HepG2 (cell line): ENCODE results near the gene GSTT2. TPM values are rescaled to one million over a fixed set of nuclear protein-coding genes. Genes with fewer than 3 reads are reported as not detected.
"Not testable (repeated sequence)": the region's sequence is repeated elsewhere in the genome, so short reads cannot be mapped to it uniquely, and the experiment has no call there.

ENCODE experiments used
- ATAC-seq: fragments of 200-7000 bp; cut with Tn5 transposase; 3 replicates; pipeline ENCODE4 v1.9.1; 2020; ENCODE audit warnings: mild to moderate bottlenecking, moderate library complexity
- BruUV-seq: library from RNA; stranded (reverse); fragments of 400-500 nt; replicated peaks from 2 replicates; lab custom pipeline; 2021; lab: Mats Ljungman, UMichigan
- CTCF ChIA-PET: fragments of 300-600 bp; formaldehyde crosslinking; extraction: SDS; loops from one replicate; lab custom pipeline; 2021; ENCODE audit warnings: low total read pairs, inconsistent platforms, low intra/inter-chr PET ratio; lab: Yijun Ruan, JAX
- POLR2A ChIA-PET: fragments of 350-600 bp; sonication (Branson Sonifier 250); formaldehyde crosslinking; loops from one replicate; lab custom pipeline; 2020; ENCODE audit warnings: antibody characterized with exemption, inconsistent platforms; lab: Yijun Ruan, JAX
- DNase-seq: peaks from one replicate; pipeline ENCODE4 v3.0.0-alpha.2; 2015; ENCODE audit warnings: low spot score
- FAIRE-seq: peaks from 3 replicates; lab custom pipeline; 2011; peaks lifted over from hg19 to GRCh38; lab: Jason Lieb, UNC
- H2AFZ ChIP-seq: one replicate; pipeline ENCODE4 v1.6.1; 2011; ENCODE audit warnings: low read length, inconsistent platforms
- H3K27ac ChIP-seq: fragments of 300-600 bp; 3 replicates; pipeline ENCODE4 v1.8.0; 2011; ENCODE audit warnings: mixed run types, mild to moderate bottlenecking, mixed read lengths, low read length, inconsistent platforms; ENCODE audit not compliant: insufficient read depth; ENCODE audit errors: extremely low read length
- H3K27me3 ChIP-seq, 2 experiments: fragments of 200-600 bp in 1 of 2; 2 replicates in 1 of 2; 3 replicates in 1 of 2; pipeline versions ENCODE4 v1.6.0 to v1.8.0; 2011; ENCODE audit warnings: low read length in 2 of 2, mild to moderate bottlenecking in 2 of 2, moderate library complexity in 2 of 2, inconsistent platforms in 1 of 2; ENCODE audit not compliant: insufficient read depth in 2 of 2, control insufficient read depth in 1 of 2
- H3K36me3 ChIP-seq, 2 experiments: fragments of 200-600 bp in 1 of 2; replicated peaks in 1 of 2; 2 replicates in 1 of 2; 3 replicates in 1 of 2; pipeline versions ENCODE4 v1.5.1 to v1.8.0; 2011; ENCODE audit warnings: low read length in 2 of 2, inconsistent platforms in 1 of 2; ENCODE audit not compliant: insufficient read depth in 2 of 2, control insufficient read depth in 1 of 2
- H3K4me1 ChIP-seq: 2 replicates; pipeline ENCODE4 v1.5.1; 2012; ENCODE audit warnings: low read length, inconsistent platforms; ENCODE audit not compliant: insufficient read depth
- H3K4me2 ChIP-seq: 2 replicates; pipeline ENCODE4 v1.6.0; 2011; ENCODE audit warnings: low read depth, low read length, inconsistent platforms
- H3K4me3 ChIP-seq, 3 experiments: fragments of 200-600 bp in 1 of 3; sonication (generic), shearing (Covaris generic) in 1 of 3; replicated peaks in 1 of 3; 2 replicates each; pipeline ENCODE4 v1.5.1; 2011 to 2016; ENCODE audit warnings: low read length in 3 of 3, inconsistent platforms in 2 of 3, low read depth in 2 of 3, mild to moderate bottlenecking in 2 of 3, control low read depth in 1 of 3, mixed read lengths in 1 of 3; ENCODE audit not compliant: insufficient read depth in 1 of 3
- H3K79me2 ChIP-seq: one replicate; pipeline ENCODE4 v1.6.1; 2011; ENCODE audit warnings: low read length, inconsistent platforms; ENCODE audit not compliant: insufficient read depth
- H3K9ac ChIP-seq: 2 replicates; pipeline ENCODE4 v1.6.0; 2011; ENCODE audit warnings: mild to moderate bottlenecking, low read depth, low read length, inconsistent platforms; ENCODE audit not compliant: insufficient read depth
- H3K9me3 ChIP-seq: 2 replicates; pipeline ENCODE4 v1.5.1; 2012; ENCODE audit warnings: mild to moderate bottlenecking, low read length
- H4K20me1 ChIP-seq: 2 replicates; pipeline ENCODE4 v1.6.0; 2011; ENCODE audit warnings: inconsistent platforms, mild to moderate bottlenecking, low read length, moderate library complexity; ENCODE audit not compliant: insufficient read depth
- ATF4 ChIP-seq, 2 experiments: fragments of 450-650 bp in 1 of 2; sonication (generic) in 1 of 2; formaldehyde crosslinking; IDR thresholded peaks; 2 replicates each; pipeline versions ENCODE4 v1.5.0 to v1.8.0; 2020 to 2022; ENCODE audit warnings: mild to moderate bottlenecking in 1 of 2, missing genetic modification reagents in 1 of 2
- CENPT ChIP-seq: sonication (generic); formaldehyde crosslinking; IDR thresholded peaks from 2 replicates; pipeline ENCODE4 v1.8.0; 2022; ENCODE audit warnings: low read depth, mild to moderate bottlenecking, moderate library complexity, missing genetic modification reagents
- NFRKB ChIP-seq: fragments of 450-650 bp; IDR thresholded peaks from 2 replicates; pipeline ENCODE4 v1.6.1; 2017
- NR0B2 ChIP-seq: sonication (generic); formaldehyde crosslinking; IDR thresholded peaks from 2 replicates; pipeline ENCODE4 v1.4.0; 2020; ENCODE audit warnings: mild to moderate bottlenecking, missing genetic modification reagents
- SALL2 ChIP-seq: sonication (generic); formaldehyde crosslinking; IDR thresholded peaks from 2 replicates; pipeline ENCODE4 v1.8.1; 2023; ENCODE audit warnings: mild to moderate bottlenecking, missing genetic modification reagents, inconsistent platforms
- ZNF644 ChIP-seq: IDR thresholded peaks from 2 replicates; pipeline ENCODE4 v1.6.1; 2016; ENCODE audit warnings: low read depth
- WGBS: methylation state at CpG from one replicate; pipeline ENCODE4 v1.1.6; 2017; ENCODE audit warnings: low lambda C conversion rate; 5-methylcytosine and 5-hydroxymethylcytosine counted together
- in situ Hi-C: cut with HindIII; loops from 2 replicates; pipeline ENCODE4 v1.10.0; 2017; ENCODE audit warnings: low pct_unique_long_range_greater_than_20kb; ENCODE audit not compliant: extremely low pct_ligation_motif_present
- intact Hi-C: fragments of 100-400 bp; cut with micrococcal nuclease; formaldehyde crosslinking; loops from one replicate; pipeline ENCODE4 v1.10.0; 2022; ENCODE audit not compliant: unreplicated experiment
- polyA plus RNA-seq, 8 experiments: library from polyadenylated mRNA; depleted of rRNA in 3 of 8; stranded (reverse) in 7 of 8; unstranded in 1 of 8; fragments of >200 nt; fragmentation: Illumina TruSeq in 4 of 8; extraction: Trizol in 4 of 8; gene quantifications; 2 replicates each; pipeline versions ENCODE4 v1.2.1 to v1.2.3, GENCODE V29; 2011 to 2016; ENCODE audit warnings: low read depth in 4 of 8, missing spikeins in 1 of 8, mixed read lengths in 1 of 8; ENCODE audit not compliant: insufficient read depth in 1 of 8
- total RNA-seq, 5 experiments: library from RNA; depleted of rRNA; stranded (reverse); fragments of >200 nt; fragmentation: Illumina TruSeq; extraction: Trizol; gene quantifications; 2 replicates each; pipeline ENCODE4 v1.2.3, GENCODE V29; 2016; ENCODE audit warnings: low read depth in 1 of 5
- TF ChIP-seq, protein P1 (sequence below): sonication (generic); formaldehyde crosslinking; IDR thresholded peaks from 2 replicates; pipeline ENCODE4 v1.4.0; 2020; ENCODE audit warnings: missing genetic modification reagents

GSTT2 gene
- total and polyA plus RNA-seq, 2 of the 13 experiments (the other 11 are each of a cell fraction or from before 2014, with no cell fraction given): not detected

DNA sequence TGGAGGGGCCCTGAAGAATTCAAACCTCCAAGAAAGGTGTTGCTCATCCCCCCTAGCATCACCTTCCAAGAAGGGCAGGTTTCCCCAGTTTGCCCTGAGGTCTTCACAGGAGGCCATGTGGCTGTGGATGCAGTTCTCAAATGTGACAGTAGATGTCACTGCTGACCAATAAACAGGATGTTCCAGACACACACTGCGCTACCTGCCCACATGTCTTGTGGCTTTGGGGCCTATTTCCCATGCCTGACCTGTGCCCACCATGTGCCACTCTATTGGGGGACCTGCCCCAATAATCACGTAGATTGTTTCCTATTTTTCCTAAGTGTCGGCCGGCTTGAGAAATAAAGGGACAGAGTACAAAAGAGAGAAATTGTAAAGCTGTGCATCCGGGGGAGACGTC is 4.5 kb downstream of the GSTT2 start:
- ChIA-PET POLR2A (no interaction called here), CTCF (no interaction called here)
- BruUV-seq: no TSS peak
- TF ChIP-seq, protein P1, sequence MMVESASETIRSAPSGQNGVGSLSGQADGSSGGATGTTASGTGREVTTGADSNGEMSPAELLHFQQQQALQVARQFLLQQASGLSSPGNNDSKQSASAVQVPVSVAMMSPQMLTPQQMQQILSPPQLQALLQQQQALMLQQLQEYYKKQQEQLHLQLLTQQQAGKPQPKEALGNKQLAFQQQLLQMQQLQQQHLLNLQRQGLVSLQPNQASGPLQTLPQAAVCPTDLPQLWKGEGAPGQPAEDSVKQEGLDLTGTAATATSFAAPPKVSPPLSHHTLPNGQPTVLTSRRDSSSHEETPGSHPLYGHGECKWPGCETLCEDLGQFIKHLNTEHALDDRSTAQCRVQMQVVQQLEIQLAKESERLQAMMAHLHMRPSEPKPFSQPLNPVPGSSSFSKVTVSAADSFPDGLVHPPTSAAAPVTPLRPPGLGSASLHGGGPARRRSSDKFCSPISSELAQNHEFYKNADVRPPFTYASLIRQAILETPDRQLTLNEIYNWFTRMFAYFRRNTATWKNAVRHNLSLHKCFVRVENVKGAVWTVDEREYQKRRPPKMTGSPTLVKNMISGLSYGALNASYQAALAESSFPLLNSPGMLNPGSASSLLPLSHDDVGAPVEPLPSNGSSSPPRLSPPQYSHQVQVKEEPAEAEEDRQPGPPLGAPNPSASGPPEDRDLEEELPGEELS (CRISPR knock-in tag): no peak
- TF ChIP-seq SALL2: no peak
- TF ChIP-seq ZNF644 (CRISPR knock-in tag): no peak
- TF ChIP-seq NFRKB: no peak
- TF ChIP-seq ATF4 (CRISPR knock-in tag; IDR thresholded peaks at IDR 0.05): no peak
- no peak for TF ChIP-seq NR0B2 (CRISPR knock-in tag)
- TF ChIP-seq CENPT (CRISPR knock-in tag): no peak
- ATAC-seq: no peak
- Histone ChIP-seq H3K4me1 (no peaks in the 10 kb centered on the region), H3K4me3 (no peak overlapping the region), H4K20me1 (no peaks in the 10 kb centered on the region), H3K9ac (no peak overlapping the region), H3K27me3 (no peaks in the 10 kb centered on the region), H3K36me3 (no peaks in the 10 kb centered on the region), H2AFZ (no peak overlapping the region), H3K9me3 (no peaks in the 10 kb centered on the region), H3K4me2 (no peak overlapping the region), H3K79me2 (no peaks in the 10 kb centered on the region), H3K27ac (no peak overlapping the region)
- intact Hi-C loops (no loop called here), in situ Hi-C loops (no loop called here)
- WGBS: no CpG with 5 or more reads among the region's 6 CpGs
- no peak for DNase-seq
- no peak for FAIRE-seq

- H3K4me3 ChIP-seq, POLR2A ChIA-PET, H2AFZ ChIP-seq, H3K9ac ChIP-seq, ATAC-seq, H3K9me3 ChIP-seq, H3K27me3 ChIP-seq, H3K27ac ChIP-seq, H3K79me2 ChIP-seq, DNase-seq, CTCF ChIA-PET, intact Hi-C loops, BruUV-seq, FAIRE-seq, in situ Hi-C loops, H3K36me3 ChIP-seq, H3K4me2 ChIP-seq, H3K4me1 ChIP-seq, H4K20me1 ChIP-seq: not testable (repeated sequence)
- no CpG with 5 or more reads among the region's 8 CpGs for WGBS
Observed at GRCh38 chr22:23986089-23986488, 6.2 kb downstream of the GSTT2 start.

DNA sequence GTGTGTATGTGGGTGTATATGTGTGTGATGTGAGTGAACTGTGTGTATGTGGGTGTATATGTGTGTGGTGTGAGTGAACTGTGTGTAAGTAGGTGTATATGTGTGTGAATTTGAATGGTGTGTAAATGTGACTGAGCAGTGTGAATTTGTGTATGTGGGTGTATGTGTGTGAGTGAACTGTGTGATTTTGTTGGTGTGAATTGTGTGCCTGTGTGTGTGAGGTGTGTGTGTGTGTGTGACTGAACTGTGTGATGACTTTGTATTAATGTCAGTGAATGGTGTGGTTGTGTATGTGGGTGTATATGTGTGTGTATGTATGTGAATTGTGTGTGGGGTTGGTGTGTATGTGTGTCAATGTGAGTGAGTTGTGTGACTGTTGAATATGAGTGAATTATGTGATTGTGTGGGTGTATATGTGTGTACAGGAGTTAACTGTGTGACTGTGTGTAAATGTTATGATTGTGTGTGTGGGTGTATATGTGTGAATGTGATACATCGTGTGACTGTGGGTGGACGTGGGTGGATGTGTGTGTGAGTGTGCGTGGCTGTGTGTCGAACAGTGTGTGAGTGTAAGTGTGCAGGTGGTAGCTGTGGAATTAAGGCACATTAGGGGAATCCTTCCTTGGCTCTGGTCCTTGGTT is 6.7 kb downstream of the GSTT2 start:
- H3K4me3 ChIP-seq, H3K9ac ChIP-seq, H4K20me1 ChIP-seq, DNase-seq, CTCF ChIA-PET, H3K27me3 ChIP-seq, H3K79me2 ChIP-seq, H2AFZ ChIP-seq, BruUV-seq, ATAC-seq, H3K4me1 ChIP-seq, H3K36me3 ChIP-seq, FAIRE-seq, intact Hi-C loops, POLR2A ChIA-PET, H3K9me3 ChIP-seq, H3K4me2 ChIP-seq, H3K27ac ChIP-seq, in situ Hi-C loops: not testable (repeated sequence)
- WGBS: no CpG with 5 or more reads among the region's 4 CpGs
